ENCODE measurements around the gene PGA5.

The PGA5 gene

GRCh38 chr11:61270354-61271076 is 29.5 kb downstream of the PGA5 start:
- DNase-seq, result no peak

DNA sequence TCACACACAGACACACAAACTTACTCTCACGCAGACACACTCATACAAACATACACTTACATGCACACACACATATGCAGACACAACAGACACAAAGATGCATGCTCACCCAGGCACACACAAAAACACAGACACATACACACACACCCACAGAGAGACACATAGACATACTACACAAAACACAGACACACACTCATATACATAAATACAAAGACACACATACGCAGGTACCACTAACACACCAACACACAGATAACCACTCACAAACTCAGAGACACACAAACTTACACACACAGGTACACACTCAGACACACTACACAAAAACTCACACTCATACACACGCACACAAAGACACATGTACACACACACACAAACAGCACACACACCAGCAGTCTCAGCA is 31.8 kb downstream of the PGA5 start:
- DNase-seq, result no peak

DNA sequence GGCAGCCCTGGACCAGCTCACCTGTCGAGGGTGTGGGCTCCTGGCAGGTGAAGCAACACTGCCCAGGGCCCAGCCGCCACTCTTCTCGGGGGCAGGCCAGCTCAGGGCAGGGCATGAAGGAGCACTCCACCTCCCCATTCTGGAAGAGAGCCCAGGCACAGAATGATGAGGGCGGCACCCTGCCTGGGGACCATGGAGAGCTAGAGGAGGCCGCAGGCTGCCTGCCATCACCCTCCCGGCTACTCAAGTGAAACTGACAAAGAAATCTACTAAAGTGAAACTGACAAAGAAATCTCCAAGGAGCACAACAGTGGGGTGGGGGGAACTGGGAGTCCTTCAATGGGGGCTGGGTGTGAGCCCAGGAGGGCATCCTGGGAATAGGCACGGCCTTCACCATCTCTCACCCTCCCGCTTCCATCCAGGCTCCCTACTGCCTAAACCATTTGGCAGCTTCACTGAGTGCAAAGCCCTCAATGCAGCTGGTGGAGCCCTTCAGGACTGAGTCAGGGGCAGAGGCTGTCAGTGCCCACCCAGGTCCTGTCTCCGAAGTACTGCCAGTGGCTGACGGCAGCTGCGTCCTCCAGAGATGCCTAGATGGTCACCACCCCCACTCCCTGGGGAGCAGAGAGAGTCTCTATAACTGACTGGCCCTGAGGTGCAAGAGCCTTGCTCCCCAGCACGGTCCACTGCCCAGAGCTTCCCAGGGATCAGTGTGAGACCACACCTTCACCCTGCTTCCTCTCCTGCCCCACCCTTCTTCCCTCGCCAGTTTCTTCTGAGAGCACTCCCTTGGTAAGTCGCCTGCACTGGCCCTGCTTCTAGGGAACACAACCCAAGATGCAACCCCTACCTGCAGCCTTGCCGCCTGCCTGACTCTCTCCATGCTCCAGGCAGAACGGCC is 32.5 kb downstream of the PGA5 start:
- DNase-seq, result peak; percentile 71

DNA sequence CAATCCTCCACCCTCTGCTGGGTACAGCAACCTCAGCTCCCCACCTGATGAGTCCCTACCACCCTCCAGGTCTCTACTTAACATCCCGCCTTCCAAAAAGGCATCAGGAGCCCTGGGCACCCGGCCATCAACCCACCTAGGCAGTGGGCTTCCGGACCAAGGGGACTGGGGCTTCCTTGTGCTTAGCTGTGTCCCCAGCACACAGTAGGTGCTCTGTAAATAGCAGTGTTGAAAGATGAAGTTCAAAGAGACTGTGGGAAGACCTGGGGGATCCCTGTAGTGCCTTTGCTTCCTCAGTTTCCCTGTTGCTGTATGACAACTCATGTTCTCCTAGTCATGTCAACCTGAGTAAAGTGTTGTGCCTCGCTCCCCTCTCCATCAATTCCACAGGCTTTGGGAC is 33.1 kb downstream of the PGA5 start:
- DNase-seq, result no peak

DNA sequence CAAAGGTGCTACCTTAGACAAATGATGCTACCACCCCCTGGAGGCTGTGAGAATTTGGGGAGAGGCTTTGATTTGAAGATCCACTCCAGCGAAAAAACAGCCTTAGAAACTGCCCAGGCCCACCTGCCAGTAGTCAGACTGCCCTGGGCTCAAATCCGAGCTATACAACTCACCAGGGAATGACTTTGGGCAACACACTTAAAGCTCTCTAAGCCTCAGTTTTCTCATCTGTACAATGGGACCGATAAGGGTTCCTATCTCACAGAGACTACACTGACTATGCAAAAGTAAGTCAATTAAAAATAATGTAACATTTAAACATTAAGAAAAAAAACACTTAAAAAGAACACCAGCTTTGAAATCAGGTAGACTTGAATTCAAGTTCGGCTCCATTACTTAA is 34.2 kb downstream of the PGA5 start:
- no peak for DNase-seq

- no peak for DNase-seq
Measured at GRCh38 chr11:61277186-61278000, 36.4 kb downstream of the PGA5 start.

GRCh38 chr11:61278001-61278470 is 37.1 kb downstream of the PGA5 start:
- no peak for DNase-seq

GRCh38 chr11:61279934-61280659 is 39.1 kb downstream of the PGA5 start:
- no peak for DNase-seq

DNA sequence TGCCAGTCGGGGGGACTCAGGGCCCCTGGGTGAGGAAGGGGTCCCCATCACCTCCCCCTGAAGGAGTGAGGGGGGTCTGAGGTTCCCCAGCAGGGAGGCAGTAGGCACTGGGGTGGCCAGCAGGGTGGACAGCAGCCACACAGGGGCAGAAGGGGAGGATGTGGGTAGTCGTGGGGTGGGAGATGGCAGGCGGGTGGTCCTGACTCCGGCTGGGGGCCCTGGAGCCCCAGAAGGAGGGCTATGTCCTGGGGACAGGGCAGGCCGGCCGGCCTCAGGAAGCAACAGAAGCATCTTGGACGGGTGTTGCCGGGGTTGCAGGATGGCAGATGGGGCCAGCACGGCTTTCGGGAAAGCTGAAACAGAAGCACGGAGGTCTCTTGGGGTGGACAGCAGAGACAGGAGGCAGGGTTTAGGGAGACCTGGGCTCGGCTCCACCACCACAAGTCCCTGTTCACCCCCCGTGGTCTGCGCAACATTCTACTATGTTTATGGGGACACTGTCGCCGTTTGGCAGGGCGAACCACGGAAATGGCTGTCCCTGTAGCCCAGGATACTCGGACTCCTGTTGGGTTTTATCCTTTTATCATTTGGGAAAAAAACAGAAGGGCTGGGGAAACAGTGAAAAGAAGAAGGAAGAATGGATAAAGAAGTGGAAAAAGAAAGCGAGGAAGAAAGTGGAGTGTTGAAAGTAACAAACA is 40.1 kb downstream of the PGA5 start:
- DNase-seq, result no peak

- no peak for DNase-seq
Measured at GRCh38 chr11:61281581-61282250, 40.7 kb downstream of the PGA5 start.

GRCh38 chr11:61283613-61284012 is 42.6 kb downstream of the PGA5 start:
- no peak for DNase-seq

GRCh38 chr11:61287338-61287977 is 46.5 kb downstream of the PGA5 start:
- DNase-seq, result no peak

GRCh38 chr11:61290905-61291690 is 50.1 kb downstream of the PGA5 start:
- no peak for DNase-seq

GRCh38 chr11:61292356-61292755 is 51.4 kb downstream of the PGA5 start:
- DNase-seq, result no peak

- DNase-seq, result peak; percentile 82
Measured at GRCh38 chr11:61293867-61294716, 53.1 kb downstream of the PGA5 start.

GRCh38 chr11:61294717-61295595 is 54.0 kb downstream of the PGA5 start, which contains the start of gene VWCE:
TSS of gene VWCE (minus strand) at chr11:61295316. CDS start at chr11:61295037, 279 bp downstream.
- DNase-seq, result peak; percentile 75

DNA sequence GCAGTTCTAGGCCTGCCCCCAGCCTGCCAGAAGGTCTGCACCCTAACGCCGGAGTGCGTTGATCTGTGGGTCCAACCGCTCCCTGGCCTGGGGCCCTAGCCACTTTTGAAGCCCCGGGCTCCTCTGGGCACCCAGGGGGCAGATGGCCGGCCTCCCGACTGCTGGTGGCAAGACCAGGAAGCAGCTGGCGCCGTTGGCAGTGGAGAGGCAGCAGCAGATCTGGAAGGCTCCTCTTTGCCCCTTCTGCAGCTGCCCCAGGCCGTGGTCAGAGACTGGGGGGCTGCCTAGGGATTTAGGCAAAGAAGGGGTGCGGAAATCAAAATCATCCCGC is 54.6 kb downstream of the PGA5 start:
- no peak for DNase-seq

- no peak for DNase-seq
Measured at GRCh38 chr11:61297341-61297740, 56.4 kb downstream of the PGA5 start.
